Hematopoietic multipotent progenitor cell treated with erythropoietin and hydrocortisone succinate and interleukin-3 and kit ligand, for 8 days (in vitro differentiated cells): ENCODE results near the gene SEL1L.
A peak's percentile ranks its signal among the peaks of the same experiment; 100 is the strongest.
"Not testable (repeated sequence)": the region's sequence is repeated elsewhere in the genome, so short reads cannot be mapped to it uniquely, and the experiment has no call there.

Experiments
- DNase-seq: peaks from one replicate; pipeline ENCODE4 v3.0.0-alpha.2; 2015

The SEL1L gene

GRCh38 chr14:81533536-81534343 lies at the start of gene SEL1L:
Gene SEL1L, minus strand, starts transcription at chr14:81533853. Its CDS starts 109 bp downstream, at chr14:81533744.
- peak; percentile 100 for DNase-seq

GRCh38 chr14:81582420-81582819 lies 48.8 kb upstream of the SEL1L start:
- DNase-seq, result no peak

GRCh38 chr14:81579115-81579514 lies 45.5 kb upstream of the SEL1L start:
- DNase-seq, result no peak

GRCh38 chr14:81571437-81571836 lies 37.8 kb upstream of the SEL1L start:
- DNase-seq, result no peak

GRCh38 chr14:81567302-81567701 lies 33.6 kb upstream of the SEL1L start:
- DNase-seq, result no peak

GRCh38 chr14:81565441-81566290 lies 32.0 kb upstream of the SEL1L start:
- DNase-seq, result peak; percentile 32

GRCh38 chr14:81562818-81563217 lies 29.2 kb upstream of the SEL1L start:
- no peak for DNase-seq

- DNase-seq, result no peak
Observed at GRCh38 chr14:81561084-81561775, 27.6 kb upstream of the SEL1L start.

GRCh38 chr14:81559385-81559784 lies 25.7 kb upstream of the SEL1L start:
- DNase-seq, result no peak

GRCh38 chr14:81557146-81557545 lies 23.5 kb upstream of the SEL1L start:
- DNase-seq, result no peak

- no peak for DNase-seq
Observed at GRCh38 chr14:81555684-81556083, 22.0 kb upstream of the SEL1L start.

GRCh38 chr14:81555051-81555450 lies 21.4 kb upstream of the SEL1L start:
- DNase-seq, result no peak

GRCh38 chr14:81551471-81551870 lies 17.8 kb upstream of the SEL1L start:
- DNase-seq, result no peak

- no peak for DNase-seq
Observed at GRCh38 chr14:81550001-81550637, 16.5 kb upstream of the SEL1L start.

GRCh38 chr14:81541206-81541605 lies 7.6 kb upstream of the SEL1L start:
- DNase-seq, result not testable (repeated sequence)

- no peak for DNase-seq
Observed at GRCh38 chr14:81537193-81537592, 3.5 kb upstream of the SEL1L start.

- no peak for DNase-seq
Observed at GRCh38 chr14:81536241-81536771, 2.7 kb upstream of the SEL1L start.

GRCh38 chr14:81535396-81536164 lies 1.9 kb upstream of the SEL1L start:
- DNase-seq, result no peak

GRCh38 chr14:81534510-81535074 lies 939 bp upstream of the SEL1L start:
- no peak for DNase-seq

- DNase-seq, result no peak
Observed at GRCh38 chr14:81533212-81533535, 479 bp downstream of the SEL1L start.

- peak; percentile 35 for DNase-seq
Observed at GRCh38 chr14:81529391-81529790, 4.3 kb downstream of the SEL1L start.

- no peak for DNase-seq
Observed at GRCh38 chr14:81525129-81525528, 8.5 kb downstream of the SEL1L start.
